ENCODE results near the gene GNA15.
"Not testable (repeated sequence)": the region's sequence is repeated elsewhere in the genome, so short reads cannot be mapped to it uniquely, and the experiment has no call there.

The GNA15 gene

DNA sequence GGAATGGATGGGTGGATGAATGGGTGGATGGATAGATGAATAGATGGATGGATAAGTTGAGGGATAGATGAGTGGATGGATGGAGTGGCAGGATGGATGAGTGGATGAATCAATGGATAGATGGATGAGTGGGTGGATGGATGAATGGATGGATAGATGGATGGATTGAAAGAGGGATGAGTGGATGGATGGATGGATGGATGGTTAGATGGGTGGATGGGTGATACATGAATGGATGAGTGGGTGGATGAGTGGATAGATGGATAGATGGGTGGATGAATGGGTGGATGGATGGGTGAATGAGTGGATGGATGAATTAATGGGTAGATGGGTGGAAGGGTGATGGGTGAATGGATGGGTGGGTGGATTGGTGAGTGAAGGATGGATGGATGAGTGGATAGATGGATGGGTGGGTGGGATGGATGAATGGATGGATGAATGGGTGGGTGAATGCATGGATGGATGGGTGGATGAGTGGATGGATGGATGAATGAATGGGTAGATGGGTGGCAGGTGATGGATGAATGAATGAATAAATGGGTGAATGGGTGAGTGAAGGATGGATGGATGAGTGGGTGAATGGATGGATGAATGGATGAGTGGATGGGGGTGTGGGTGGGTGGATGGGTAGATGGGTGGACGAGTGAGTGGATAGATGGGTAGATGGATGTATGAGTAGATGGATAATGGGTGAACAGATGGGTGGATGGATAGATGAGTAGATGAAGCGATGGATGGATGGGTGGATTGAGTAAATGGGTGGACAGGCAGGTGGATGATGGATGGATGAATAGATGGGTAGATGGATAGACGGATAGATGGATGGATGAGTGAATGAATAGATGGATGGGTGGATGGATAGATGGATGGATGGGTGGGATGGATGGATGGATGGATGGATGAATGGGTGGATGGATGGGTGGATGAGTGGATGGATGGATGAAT lies 17.7 kb downstream of the GNA15 start:
- no peaks in the 10 kb centered on the region for H3K27me3 ChIP-seq (ENCODE audit: control insufficient read depth, insufficient read depth, low read length)
- no peaks in the 10 kb centered on the region for H3K4me1 ChIP-seq (ENCODE audit: control insufficient read depth, insufficient read depth, low read length)
- H3K9me3 ChIP-seq (ENCODE audit: control insufficient read depth, insufficient read depth, low read length), result no peaks in the 10 kb centered on the region
- H3K27ac ChIP-seq (ENCODE audit: low read depth, low read length), result no peak overlapping the region
- H3K4me3 ChIP-seq (ENCODE audit: low read depth, low read length), result no peak overlapping the region
- no peaks in the 10 kb centered on the region for H3K36me3 ChIP-seq (ENCODE audit: control insufficient read depth, insufficient read depth, low read length)
- no peak overlapping the region for H3K9ac ChIP-seq (ENCODE audit: low read depth, low read length)

DNA sequence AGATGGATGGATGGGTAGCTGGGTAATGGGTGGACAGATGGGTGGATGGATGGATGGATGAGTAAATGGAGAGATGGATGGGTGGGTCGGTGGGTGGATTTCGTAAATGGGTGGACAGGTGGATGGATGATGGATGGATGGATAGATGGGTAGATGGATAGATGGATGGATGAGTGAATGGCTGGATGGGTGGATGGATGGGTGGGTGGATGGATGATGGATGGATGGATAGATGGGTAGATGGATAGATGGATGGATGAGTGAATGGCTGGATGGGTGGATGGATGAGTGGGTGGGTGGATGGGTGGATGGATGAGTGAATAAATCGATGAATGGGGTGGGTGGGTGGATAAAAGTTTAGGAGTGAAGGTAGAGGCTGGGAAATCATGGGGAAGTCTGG lies 18.6 kb downstream of the GNA15 start:
- not testable (repeated sequence) for H3K9ac ChIP-seq (ENCODE audit: low read depth, low read length); H3K27me3 ChIP-seq (ENCODE audit: control insufficient read depth, insufficient read depth, low read length); H3K9me3 ChIP-seq (ENCODE audit: control insufficient read depth, insufficient read depth, low read length); H3K4me3 ChIP-seq (ENCODE audit: low read depth, low read length); H3K27ac ChIP-seq (ENCODE audit: low read depth, low read length); H3K4me1 ChIP-seq (ENCODE audit: control insufficient read depth, insufficient read depth, low read length); H3K36me3 ChIP-seq (ENCODE audit: control insufficient read depth, insufficient read depth, low read length)

DNA sequence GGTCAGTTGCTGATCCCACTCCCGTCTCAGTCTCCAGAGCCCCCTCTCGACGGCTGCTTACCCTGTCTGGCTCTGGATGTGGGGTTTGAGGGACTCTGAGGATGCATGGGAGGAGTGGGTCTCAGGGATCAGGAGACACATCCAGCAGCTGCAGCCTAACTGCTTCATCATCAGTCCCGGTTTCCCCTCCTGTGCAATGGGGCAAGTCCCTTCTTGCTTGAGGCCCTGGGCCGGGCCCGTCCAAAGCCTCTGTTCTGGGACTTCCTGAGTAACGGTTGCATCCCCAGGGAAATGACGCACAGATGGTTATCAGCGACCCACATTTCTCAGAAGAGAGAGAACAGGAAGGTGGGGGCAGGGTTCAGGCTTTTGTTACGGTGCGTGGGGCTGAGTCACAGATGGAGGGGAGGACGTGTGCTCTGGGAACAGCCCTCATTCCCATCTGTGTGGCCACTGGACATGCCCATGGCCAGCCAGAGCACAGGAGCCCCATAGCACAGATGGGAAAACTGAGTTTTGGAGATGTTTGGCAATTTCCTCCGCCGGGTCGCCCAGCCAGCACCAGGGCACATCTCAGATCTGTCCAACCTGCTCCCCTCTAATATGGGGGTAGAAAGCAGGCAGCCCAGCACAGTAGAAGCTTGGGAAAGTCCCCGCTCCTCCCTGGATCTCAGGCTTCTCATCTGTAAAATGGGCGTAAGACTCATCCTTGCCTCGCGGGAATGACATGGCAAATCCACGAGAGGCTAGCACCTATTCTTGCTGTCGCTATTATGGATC lies 19.3 kb downstream of the GNA15 start:
- no peaks in the 10 kb centered on the region for H3K4me1 ChIP-seq (ENCODE audit: control insufficient read depth, insufficient read depth, low read length)
- no peak overlapping the region for H3K9ac ChIP-seq (ENCODE audit: low read depth, low read length)
- H3K4me3 ChIP-seq (ENCODE audit: low read depth, low read length), result no peak overlapping the region
- no peak overlapping the region for H3K27ac ChIP-seq (ENCODE audit: low read depth, low read length)
- no peaks in the 10 kb centered on the region for H3K36me3 ChIP-seq (ENCODE audit: control insufficient read depth, insufficient read depth, low read length)
- H3K9me3 ChIP-seq (ENCODE audit: control insufficient read depth, insufficient read depth, low read length), result no peaks in the 10 kb centered on the region
- H3K27me3 ChIP-seq (ENCODE audit: control insufficient read depth, insufficient read depth, low read length), result no peaks in the 10 kb centered on the region

DNA sequence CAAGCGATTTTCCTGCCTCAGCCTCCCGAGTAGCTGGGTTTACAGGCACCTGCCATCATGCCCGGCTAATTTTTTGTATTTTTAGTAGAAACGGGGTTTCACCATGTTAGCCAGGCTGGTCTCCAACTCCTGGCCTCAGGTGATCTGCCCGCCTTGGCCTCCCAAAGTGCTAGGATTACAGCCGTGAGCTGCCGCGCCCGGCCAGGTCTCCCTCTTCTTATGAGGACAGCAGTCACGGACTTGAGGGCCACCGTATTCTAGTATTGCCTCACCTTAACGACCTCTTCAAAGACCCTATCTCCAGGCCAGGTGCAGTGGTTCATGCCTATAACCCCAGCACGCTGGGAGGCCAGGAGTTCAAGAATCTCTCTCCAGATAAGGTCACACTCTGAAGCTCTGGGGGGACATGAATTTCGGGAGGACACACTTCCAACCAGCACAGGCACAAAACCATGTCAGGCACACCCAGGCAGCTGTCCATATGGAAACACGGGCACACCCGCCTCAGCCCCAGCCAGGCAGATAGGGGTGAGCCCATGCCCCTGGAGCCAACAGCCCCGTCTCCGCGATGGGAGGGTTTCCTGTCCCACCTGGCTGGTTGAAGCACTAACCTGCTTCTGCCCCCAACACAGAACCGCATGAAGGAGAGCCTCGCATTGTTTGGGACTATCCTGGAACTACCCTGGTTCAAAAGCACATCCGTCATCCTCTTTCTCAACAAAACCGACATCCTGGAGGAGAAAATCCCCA lies 21.4 kb downstream of the GNA15 start:
- Histone ChIP-seq H3K27ac (ENCODE audit: low read depth, low read length) (no peak overlapping the region), H3K27me3 (ENCODE audit: control insufficient read depth, insufficient read depth, low read length) (no peaks in the 10 kb centered on the region)

DNA sequence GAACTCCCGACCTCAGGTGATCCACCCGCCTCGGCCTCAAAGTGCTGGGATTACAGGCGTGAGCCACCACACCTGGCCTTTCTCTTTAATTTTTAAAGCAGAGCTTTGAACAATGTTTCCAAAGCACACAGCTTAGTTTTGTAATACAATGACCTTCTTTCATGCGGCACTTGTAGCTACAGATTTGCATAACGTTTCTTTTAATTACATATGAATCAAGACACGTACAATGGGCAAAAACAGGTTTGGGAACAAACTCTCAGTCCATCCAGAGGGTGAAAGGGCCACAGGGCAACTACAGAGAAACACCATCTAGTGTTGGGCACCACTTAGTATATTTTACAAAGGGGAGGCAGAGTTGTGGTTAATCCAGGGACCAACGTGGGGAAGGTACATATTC lies 23.7 kb downstream of the GNA15 start:
- Histone ChIP-seq H3K36me3 (ENCODE audit: control insufficient read depth, insufficient read depth, low read length) (no peaks in the 10 kb centered on the region), H3K9me3 (ENCODE audit: control insufficient read depth, insufficient read depth, low read length) (no peaks in the 10 kb centered on the region), H3K9ac (ENCODE audit: low read depth, low read length) (no peak overlapping the region), H3K4me3 (ENCODE audit: low read depth, low read length) (no peak overlapping the region), H3K27me3 (ENCODE audit: control insufficient read depth, insufficient read depth, low read length) (no peaks in the 10 kb centered on the region; the same call in 1 of the 2 replicates), H3K4me1 (ENCODE audit: control insufficient read depth, insufficient read depth, low read length) (no peaks in the 10 kb centered on the region; the same call in 1 of the 2 replicates), H3K27ac (ENCODE audit: low read depth, low read length) (no peak overlapping the region)

More for the DNA sequence above, 21.4 kb downstream of the GNA15 start:
- no peaks in the 10 kb centered on the region for H3K4me1 ChIP-seq (ENCODE audit: control insufficient read depth, insufficient read depth, low read length)
- no peak overlapping the region for H3K4me3 ChIP-seq (ENCODE audit: low read depth, low read length)
- no peaks in the 10 kb centered on the region for H3K9me3 ChIP-seq (ENCODE audit: control insufficient read depth, insufficient read depth, low read length)
- H3K9ac ChIP-seq (ENCODE audit: low read depth, low read length), result no peak overlapping the region
- no peaks in the 10 kb centered on the region for H3K36me3 ChIP-seq (ENCODE audit: control insufficient read depth, insufficient read depth, low read length)

DNA sequence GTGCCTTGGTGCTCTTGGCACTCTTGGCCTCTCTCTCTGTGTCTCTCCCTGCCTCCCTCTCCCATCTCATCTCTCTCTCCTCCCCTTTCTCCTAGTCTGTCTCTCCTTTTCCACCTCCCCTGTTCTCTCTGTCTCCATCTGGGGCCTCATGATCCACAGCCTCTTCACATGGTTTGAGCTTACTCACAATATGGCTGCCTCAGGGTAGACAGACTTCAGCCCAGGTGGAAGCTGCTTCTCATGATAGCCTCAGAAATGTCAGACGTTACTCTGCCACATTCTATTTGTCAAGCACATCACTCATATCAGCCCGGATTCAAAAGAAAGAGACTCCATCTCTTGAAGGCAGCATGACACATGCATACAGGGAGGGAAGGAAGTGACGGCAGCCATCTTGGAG lies 24.4 kb downstream of the GNA15 start:
- H3K9ac ChIP-seq (ENCODE audit: low read depth, low read length), result no peak overlapping the region
- H3K9me3 ChIP-seq (ENCODE audit: control insufficient read depth, insufficient read depth, low read length), result no peaks in the 10 kb centered on the region
- no peak overlapping the region for H3K4me3 ChIP-seq (ENCODE audit: low read depth, low read length)
- no peaks in the 10 kb centered on the region for H3K36me3 ChIP-seq (ENCODE audit: control insufficient read depth, insufficient read depth, low read length)
- H3K27me3 ChIP-seq (ENCODE audit: control insufficient read depth, insufficient read depth, low read length), result no peaks in the 10 kb centered on the region; the same call in 1 of the 2 replicates
- H3K4me1 ChIP-seq (ENCODE audit: control insufficient read depth, insufficient read depth, low read length), result no peaks in the 10 kb centered on the region; the same call in 1 of the 2 replicates
- H3K27ac ChIP-seq (ENCODE audit: low read depth, low read length), result no peak overlapping the region

DNA sequence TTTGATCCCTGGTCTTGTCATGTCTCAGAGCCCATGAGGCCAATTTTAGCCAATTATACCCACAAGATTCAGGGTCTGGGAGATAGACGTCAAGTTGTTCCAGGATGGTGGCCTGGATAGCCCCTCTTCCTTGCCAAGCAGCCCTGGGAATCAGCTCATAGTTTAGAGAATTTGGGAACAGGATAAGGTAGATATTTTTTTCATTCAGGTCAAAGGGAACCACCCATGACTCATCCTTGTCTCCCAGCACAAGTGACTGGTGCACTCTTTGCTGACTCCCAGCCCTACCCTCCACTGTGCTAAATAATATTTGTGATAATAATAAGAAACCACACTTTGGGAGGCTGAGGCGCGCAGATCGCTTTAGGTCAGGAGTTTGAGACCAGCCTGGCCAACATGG lies 25.6 kb downstream of the GNA15 start:
- no peak overlapping the region for H3K27ac ChIP-seq (ENCODE audit: low read depth, low read length)
- H3K9ac ChIP-seq (ENCODE audit: low read depth, low read length), result no peak overlapping the region
- no peaks in the 10 kb centered on the region for H3K9me3 ChIP-seq (ENCODE audit: control insufficient read depth, insufficient read depth, low read length)
- no peaks in the 10 kb centered on the region; the same call in 1 of the 2 replicates for H3K27me3 ChIP-seq (ENCODE audit: control insufficient read depth, insufficient read depth, low read length)
- H3K36me3 ChIP-seq (ENCODE audit: control insufficient read depth, insufficient read depth, low read length), result no peaks in the 10 kb centered on the region
- H3K4me1 ChIP-seq (ENCODE audit: control insufficient read depth, insufficient read depth, low read length), result no peaks in the 10 kb centered on the region; the same call in 1 of the 2 replicates
- H3K4me3 ChIP-seq (ENCODE audit: low read depth, low read length), result no peak overlapping the region

DNA sequence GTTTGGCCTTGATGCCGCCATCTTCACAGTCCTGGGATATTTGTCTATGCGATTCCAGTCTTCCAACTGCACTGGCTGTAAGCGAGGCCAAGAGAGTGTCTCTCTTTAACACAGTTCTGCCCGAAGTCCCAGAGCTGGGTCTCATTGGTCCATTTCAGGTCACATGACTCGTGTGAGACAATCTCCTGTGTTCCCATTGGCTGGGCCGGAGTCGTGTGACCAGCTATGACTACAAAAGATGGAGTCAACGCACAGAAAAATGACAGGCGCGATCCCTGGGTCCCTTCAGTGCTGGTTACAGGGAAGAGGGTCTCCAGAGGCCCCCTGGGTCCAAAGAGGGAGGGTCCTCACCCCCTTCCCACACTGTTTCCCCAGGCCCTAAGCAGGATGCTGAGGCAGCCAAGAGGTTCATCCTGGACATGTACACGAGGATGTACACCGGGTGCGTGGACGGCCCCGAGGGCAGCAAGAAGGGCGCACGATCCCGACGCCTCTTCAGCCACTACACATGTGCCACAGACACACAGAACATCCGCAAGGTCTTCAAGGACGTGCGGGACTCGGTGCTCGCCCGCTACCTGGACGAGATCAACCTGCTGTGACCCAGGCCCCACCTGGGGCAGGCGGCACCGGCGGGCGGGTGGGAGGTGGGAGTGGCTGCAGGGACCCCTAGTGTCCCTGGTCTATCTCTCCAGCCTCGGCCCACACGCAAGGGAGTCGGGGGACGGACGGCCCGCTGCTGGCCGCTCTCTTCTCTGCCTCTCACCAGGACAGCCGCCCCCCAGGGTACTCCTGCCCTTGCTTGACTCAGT lies 26.8 kb downstream of the GNA15 start:
- no peaks in the 10 kb centered on the region; the same call in 1 of the 2 replicates for H3K4me1 ChIP-seq (ENCODE audit: control insufficient read depth, insufficient read depth, low read length)
- H3K9ac ChIP-seq (ENCODE audit: low read depth, low read length), result no peak overlapping the region
- H3K27ac ChIP-seq (ENCODE audit: low read depth, low read length), result no peak overlapping the region
- H3K27me3 ChIP-seq (ENCODE audit: control insufficient read depth, insufficient read depth, low read length), result no peaks in the 10 kb centered on the region; the same call in 1 of the 2 replicates
- H3K36me3 ChIP-seq (ENCODE audit: control insufficient read depth, insufficient read depth, low read length), result no peaks in the 10 kb centered on the region
- H3K4me3 ChIP-seq (ENCODE audit: low read depth, low read length), result no peak overlapping the region
- H3K9me3 ChIP-seq (ENCODE audit: control insufficient read depth, insufficient read depth, low read length), result no peaks in the 10 kb centered on the region

DNA sequence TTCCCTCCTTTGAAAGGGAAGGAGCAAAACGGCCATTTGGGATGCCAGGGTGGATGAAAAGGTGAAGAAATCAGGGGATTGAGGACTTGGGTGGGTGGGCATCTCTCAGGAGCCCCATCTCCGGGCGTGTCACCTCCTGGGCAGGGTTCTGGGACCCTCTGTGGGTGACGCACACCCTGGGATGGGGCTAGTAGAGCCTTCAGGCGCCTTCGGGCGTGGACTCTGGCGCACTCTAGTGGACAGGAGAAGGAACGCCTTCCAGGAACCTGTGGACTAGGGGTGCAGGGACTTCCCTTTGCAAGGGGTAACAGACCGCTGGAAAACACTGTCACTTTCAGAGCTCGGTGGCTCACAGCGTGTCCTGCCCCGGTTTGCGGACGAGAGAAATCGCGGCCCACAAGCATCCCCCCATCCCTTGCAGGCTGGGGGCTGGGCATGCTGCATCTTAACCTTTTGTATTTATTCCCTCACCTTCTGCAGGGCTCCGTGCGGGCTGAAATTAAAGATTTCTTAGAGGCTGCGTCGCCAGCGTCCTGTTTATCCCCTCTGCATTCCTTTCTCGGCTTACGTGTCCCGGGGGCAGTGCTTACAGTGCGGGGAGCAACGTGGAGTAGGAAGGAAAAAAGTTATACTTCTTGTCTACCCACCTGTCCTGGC lies 27.5 kb downstream of the GNA15 start:
- Histone ChIP-seq H3K4me3 (ENCODE audit: low read depth, low read length) (peak overlapping the region; percentile 65), H3K27ac (ENCODE audit: low read depth, low read length) (no peak overlapping the region), H3K9me3 (ENCODE audit: control insufficient read depth, insufficient read depth, low read length) (no peaks in the 10 kb centered on the region), H3K9ac (ENCODE audit: low read depth, low read length) (peak overlapping the region; percentile 48; the same call in 1 of the 2 replicates), H3K4me1 (ENCODE audit: control insufficient read depth, insufficient read depth, low read length) (no peaks in the 10 kb centered on the region; the same call in 1 of the 2 replicates), H3K27me3 (ENCODE audit: control insufficient read depth, insufficient read depth, low read length) (no peaks in the 10 kb centered on the region; the same call in 1 of the 2 replicates), H3K36me3 (ENCODE audit: control insufficient read depth, insufficient read depth, low read length) (no peaks in the 10 kb centered on the region)
